Activated T-helper 2 cell treated with anti-CD3 and anti-CD28 coated beads, Interferon-gamma antibody, Interleukin-2, Interleukin-4, amounts not matched to agents 10 μg/mL and 5 μg/mL and 100 μg/mL, durations not matched to agents 14 hours and 24 hours and 36 hours (primary cell): ENCODE measurements around the gene GPR33. TPM values are rescaled to one million over a fixed set of nuclear protein-coding genes. Genes with fewer than 3 reads are reported as not detected.
"Not testable (repeated sequence)": the region's sequence is repeated elsewhere in the genome, so short reads cannot be mapped to it uniquely, and the experiment has no call there.

Experiments
- DNase-seq: peaks from one replicate; pipeline ENCODE4 v3.0.0; 2021; ENCODE audit warnings: low spot score
- H3K27ac Mint-ChIP-seq: one replicate; pipeline ENCODE4 v1.8.0; 2021; ENCODE audit warnings: mixed read lengths
- H3K27me3 Mint-ChIP-seq: one replicate; pipeline ENCODE4 v1.8.0; 2021; ENCODE audit warnings: low read depth, mixed read lengths
- H3K36me3 Mint-ChIP-seq: one replicate; pipeline ENCODE4 v1.8.0; 2021; ENCODE audit warnings: low read depth, mixed read lengths
- H3K4me1 Mint-ChIP-seq: one replicate; pipeline ENCODE4 v1.8.0; 2021; ENCODE audit warnings: low read depth, mixed read lengths
- H3K4me3 Mint-ChIP-seq: one replicate; pipeline ENCODE4 v1.8.0; 2021; ENCODE audit warnings: low read depth, mild to moderate bottlenecking, moderate library complexity, mixed read lengths
- H3K9me3 Mint-ChIP-seq: one replicate; pipeline ENCODE4 v1.8.0; 2021; ENCODE audit warnings: mixed read lengths
- intact Hi-C: fragments of 100-400 bp; cut with micrococcal nuclease; formaldehyde crosslinking; loops from one replicate; pipeline ENCODE4 v1.15.1; 2023
- total RNA-seq: library from RNA; stranded (reverse); gene quantifications from 2 replicates; pipeline ENCODE4 v1.2.3, GENCODE V29; 2022

The GPR33 gene
- total RNA-seq, 1 donor from 2014 or later = not detected

- intact Hi-C loops = loop anchor here (1.0 kb wide), 1 partner anchor 242 kb away; no protein-coding TSS in a partner anchor
- H3K4me1 Mint-ChIP-seq = peaks cover 10% of the 10 kb centered on the region
- H3K4me3 Mint-ChIP-seq = no peak overlapping the region
- DNase-seq = no peak
- no peaks in the 10 kb centered on the region for H3K27me3 Mint-ChIP-seq
- no peaks in the 10 kb centered on the region for H3K9me3 Mint-ChIP-seq
- peaks cover 36% of the 10 kb centered on the region for H3K36me3 Mint-ChIP-seq
- no peak overlapping the region for H3K27ac Mint-ChIP-seq
Measured at GRCh38 chr14:31449971-31450610, 37.7 kb downstream of the GPR33 start.

- intact Hi-C loops = no loop called here
- DNase-seq = no peak
- H3K4me1 Mint-ChIP-seq = peaks cover 3% of the 10 kb centered on the region
- H3K36me3 Mint-ChIP-seq = peaks cover 38% of the 10 kb centered on the region
- H3K27me3 Mint-ChIP-seq = no peaks in the 10 kb centered on the region
- peaks cover 1% of the 10 kb centered on the region for H3K9me3 Mint-ChIP-seq
- H3K27ac Mint-ChIP-seq = no peak overlapping the region
- no peak overlapping the region for H3K4me3 Mint-ChIP-seq
Measured at GRCh38 chr14:31449136-31449535, 38.7 kb downstream of the GPR33 start.

- intact Hi-C loops = no loop called here
- no peaks in the 10 kb centered on the region for H3K27me3 Mint-ChIP-seq
- no peak overlapping the region for H3K27ac Mint-ChIP-seq
- H3K36me3 Mint-ChIP-seq = peaks cover 32% of the 10 kb centered on the region
- peaks cover 4% of the 10 kb centered on the region for H3K9me3 Mint-ChIP-seq
- H3K4me3 Mint-ChIP-seq = no peak overlapping the region
- H3K4me1 Mint-ChIP-seq = peaks cover 3% of the 10 kb centered on the region
- no peak for DNase-seq
Measured at GRCh38 chr14:31445703-31446102, 42.1 kb downstream of the GPR33 start.

DNA sequence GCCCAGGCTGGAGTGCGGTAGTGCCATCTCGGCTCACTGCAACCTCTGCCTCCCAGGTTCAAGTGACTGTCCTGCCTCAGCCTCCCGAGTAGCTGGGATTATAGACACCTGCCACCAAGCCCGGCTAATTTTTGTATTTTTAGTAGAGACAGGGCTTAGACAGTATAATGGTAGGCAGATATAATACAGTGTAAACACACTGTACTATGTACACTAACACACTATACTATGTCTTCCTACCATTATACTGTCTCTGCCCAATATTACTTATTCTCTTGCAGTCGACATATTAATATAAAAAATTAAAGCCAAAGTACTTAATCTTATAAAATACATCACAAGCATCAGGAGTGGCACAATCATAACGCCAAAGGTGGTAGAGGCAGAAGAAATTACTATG lies 45.6 kb downstream of the GPR33 start:
- no peak overlapping the region for H3K4me3 Mint-ChIP-seq
- peaks cover 1% of the 10 kb centered on the region for H3K4me1 Mint-ChIP-seq
- H3K36me3 Mint-ChIP-seq = peaks cover 37% of the 10 kb centered on the region
- H3K9me3 Mint-ChIP-seq = peaks cover 14% of the 10 kb centered on the region
- DNase-seq = no peak
- H3K27me3 Mint-ChIP-seq = no peaks in the 10 kb centered on the region
- intact Hi-C loops = no loop called here
- H3K27ac Mint-ChIP-seq = no peak overlapping the region

GRCh38 chr14:31441273-31442111 lies 46.3 kb downstream of the GPR33 start:
- intact Hi-C loops = no loop called here
- peaks cover 35% of the 10 kb centered on the region for H3K36me3 Mint-ChIP-seq
- no peaks in the 10 kb centered on the region for H3K27me3 Mint-ChIP-seq
- H3K4me3 Mint-ChIP-seq = no peak overlapping the region
- H3K9me3 Mint-ChIP-seq = peaks cover 14% of the 10 kb centered on the region
- peaks cover 1% of the 10 kb centered on the region for H3K4me1 Mint-ChIP-seq
- no peak for DNase-seq
- no peak overlapping the region for H3K27ac Mint-ChIP-seq

DNA sequence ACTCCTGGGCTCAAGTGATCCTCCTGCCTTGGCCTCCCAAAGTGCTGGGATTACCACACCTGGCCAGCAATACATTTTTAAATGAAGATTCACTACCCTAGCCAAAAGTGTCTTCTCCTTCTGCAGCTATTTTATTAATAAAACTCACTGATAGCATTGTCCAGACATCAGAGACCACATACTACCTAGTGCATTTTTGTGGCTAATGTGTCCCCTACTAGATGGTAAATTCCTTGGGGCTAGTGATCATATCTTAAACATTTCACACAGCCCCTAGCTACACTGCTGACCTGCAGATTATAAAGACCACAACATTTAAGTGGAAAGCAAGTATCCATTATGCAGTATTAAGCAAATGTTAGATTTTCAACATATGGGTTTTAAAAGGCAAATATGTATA lies 47.6 kb downstream of the GPR33 start:
- H3K4me3 Mint-ChIP-seq = no peak overlapping the region
- DNase-seq = no peak
- peaks cover 14% of the 10 kb centered on the region for H3K9me3 Mint-ChIP-seq
- intact Hi-C loops = no loop called here
- peaks cover 24% of the 10 kb centered on the region for H3K36me3 Mint-ChIP-seq
- H3K27me3 Mint-ChIP-seq = no peaks in the 10 kb centered on the region
- no peak overlapping the region for H3K27ac Mint-ChIP-seq
- H3K4me1 Mint-ChIP-seq = no peaks in the 10 kb centered on the region

- H3K27ac Mint-ChIP-seq = no peak overlapping the region
- no peaks in the 10 kb centered on the region for H3K27me3 Mint-ChIP-seq
- no peak overlapping the region for H3K4me3 Mint-ChIP-seq
- DNase-seq = no peak
- peaks cover 24% of the 10 kb centered on the region for H3K36me3 Mint-ChIP-seq
- H3K9me3 Mint-ChIP-seq = peaks cover 14% of the 10 kb centered on the region
- intact Hi-C loops = no loop called here
- H3K4me1 Mint-ChIP-seq = no peaks in the 10 kb centered on the region
Measured at GRCh38 chr14:31439561-31439960, 48.3 kb downstream of the GPR33 start.

DNA sequence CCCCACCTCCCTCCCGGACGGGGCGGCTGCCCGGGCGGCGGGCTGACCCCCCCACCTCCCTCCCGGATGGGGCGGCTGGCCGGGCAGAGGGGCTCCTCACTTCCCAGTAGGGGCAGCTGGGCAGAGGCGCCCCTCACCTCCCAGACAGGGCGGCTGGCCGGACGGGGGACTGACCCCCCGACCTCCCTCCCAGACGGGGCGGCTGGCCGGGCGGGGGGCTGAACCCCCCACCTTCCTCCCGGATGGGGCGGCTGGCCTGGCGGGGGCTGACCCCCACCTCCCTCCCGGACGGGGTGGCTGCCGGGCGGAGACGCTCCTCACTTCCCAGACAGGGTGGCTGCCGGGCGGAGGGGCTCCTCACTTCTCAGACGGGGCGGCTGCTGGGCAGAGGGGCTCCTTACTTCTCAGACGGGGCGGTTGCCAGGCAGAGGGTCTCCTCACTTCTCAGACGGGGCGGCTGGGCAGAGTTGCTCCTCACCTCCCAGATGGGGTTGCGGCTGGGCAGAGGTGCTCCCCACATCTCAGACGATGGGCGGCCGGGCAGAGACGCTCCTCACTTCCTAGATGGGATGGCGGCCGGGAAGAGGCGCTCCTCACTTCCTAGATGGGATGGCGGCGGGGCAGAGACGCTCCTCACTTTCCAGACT lies 50.7 kb downstream of the GPR33 start:
- H3K27me3 Mint-ChIP-seq, H3K27ac Mint-ChIP-seq, intact Hi-C loops, DNase-seq, H3K4me1 Mint-ChIP-seq, H3K4me3 Mint-ChIP-seq: not testable (repeated sequence)
- H3K9me3 Mint-ChIP-seq = peaks cover 13% of the 10 kb centered on the region
- H3K36me3 Mint-ChIP-seq = peaks cover 19% of the 10 kb centered on the region

GRCh38 chr14:31435276-31435675 lies 52.6 kb downstream of the GPR33 start:
- peaks cover 26% of the 10 kb centered on the region for H3K36me3 Mint-ChIP-seq
- no peaks in the 10 kb centered on the region for H3K27me3 Mint-ChIP-seq
- no peak overlapping the region for H3K27ac Mint-ChIP-seq
- peaks cover 17% of the 10 kb centered on the region for H3K9me3 Mint-ChIP-seq
- H3K4me1 Mint-ChIP-seq = peaks cover 4% of the 10 kb centered on the region
- intact Hi-C loops = no loop called here
- H3K4me3 Mint-ChIP-seq = no peak overlapping the region
- no peak for DNase-seq

Other genes with a start within 250 kb of the GPR33 start
- 23.1 TPM in 2 replicates for gene HEATR5A, start 67.5 kb downstream of the GPR33 start, total RNA-seq
- 26.7 and 26.9 TPM in 2 replicates for gene DTD2, start 30.5 kb downstream of the GPR33 start, total RNA-seq
- 8.7 and 9.5 TPM in 2 replicates for gene NUBPL, start 73.4 kb upstream of the GPR33 start, total RNA-seq